Measurements from ENCODE around the gene STPG3. TPM values are rescaled to one million over a fixed set of nuclear protein-coding genes. Genes with fewer than 3 reads are reported as not detected.

Gene STPG3
- total and polyA plus RNA-seq, 9 of the 15 experiments (the other 6 are each of a cell fraction or from before 2014, with no cell fraction given) = not detected

DNA sequence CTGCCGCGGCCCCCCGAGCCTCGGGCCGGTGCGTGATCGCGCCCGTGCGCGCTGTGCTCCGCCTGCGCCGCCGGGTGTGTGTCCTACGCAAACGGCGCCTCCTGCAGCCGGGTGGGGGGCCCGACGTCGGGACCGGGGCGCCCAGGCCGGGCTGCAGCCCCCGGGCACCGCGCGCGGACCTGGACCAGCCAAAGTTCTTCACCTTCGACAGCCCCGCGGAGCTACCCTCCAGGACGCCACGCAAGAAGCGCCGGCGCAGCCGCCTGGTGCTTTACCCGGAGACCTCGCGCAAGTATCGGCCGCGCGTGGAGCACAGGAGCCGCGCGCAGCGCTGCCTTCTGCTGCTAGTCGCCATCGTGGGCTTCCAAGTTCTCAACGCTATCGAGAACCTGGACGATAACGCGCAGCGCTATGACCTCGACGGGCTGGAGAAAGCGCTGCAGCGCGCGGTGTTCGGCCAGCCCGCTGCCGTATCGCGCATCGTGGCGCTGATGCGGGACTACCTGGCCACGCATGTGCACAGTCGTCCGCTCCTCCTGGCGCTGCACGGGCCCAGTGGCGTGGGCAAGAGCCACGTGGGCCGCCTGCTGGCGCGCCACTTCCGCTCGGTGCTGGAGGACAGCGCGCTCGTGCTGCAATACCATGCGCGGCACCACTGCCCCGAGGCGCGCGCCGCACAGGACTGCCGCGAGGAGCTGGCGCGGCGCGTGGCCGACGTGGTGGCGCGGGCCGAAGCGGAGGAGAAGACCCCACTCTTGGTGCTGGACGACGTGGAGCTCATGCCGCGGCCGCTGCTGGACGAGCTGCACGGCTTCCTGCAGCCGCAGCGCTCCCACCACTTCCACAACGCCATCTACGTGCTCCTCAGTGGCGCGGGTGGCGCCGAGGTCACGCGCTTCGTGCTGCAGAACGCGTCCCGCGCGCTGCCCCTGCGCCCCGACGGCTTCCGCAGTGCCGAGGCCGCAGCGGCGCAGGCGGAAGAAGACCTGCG, 27.9 kb downstream of the STPG3 start (continued):
- TF ChIP-seq RBFOX2 (IDR thresholded peaks at IDR 0.05; ENCODE audit: low read depth, low read length) (peak; percentile 19; the same call in 1 of the 2 replicates), PTTG1 (tag; IDR thresholded peaks at IDR 0.05; ENCODE audit: low read depth) (no peak), BRF1 (IDR thresholded peaks at IDR 0.05; ENCODE audit: borderline replicate concordance, extremely low read depth, insufficient read length) (no peak), EP400 (IDR thresholded peaks at IDR 0.05) (no peak), KLF10 (CRISPR knock-in tag; IDR thresholded peaks at IDR 0.05) (no peak), ETV5 (CRISPR knock-in tag; IDR thresholded peaks at IDR 0.05; ENCODE audit: low read depth) (no peak), NRF1 (conservative IDR thresholded peaks at IDR 0.05 in 1 of 2, IDR thresholded peaks at IDR 0.05 in 1 of 2) (peak in 1 of 2 experiments; percentile 34; a peak in 2 of 4 replicates), NEUROD1 (IDR thresholded peaks at IDR 0.05; ENCODE audit: borderline replicate concordance, low read depth, low read length, partially characterized antibody) (no peak), ELF1 (tag; IDR thresholded peaks at IDR 0.05) (no peak), MTA2 (IDR thresholded peaks at IDR 0.05; ENCODE audit: low read depth) (no peak), TRIM28 (IDR thresholded peaks at IDR 0.05) (no peak), CTCFL (IDR thresholded peaks at IDR 0.05; ENCODE audit: borderline replicate concordance, insufficient read depth, low read depth, low read length, poor library complexity, severe bottlenecking) (peak; percentile 5), PHF8 (IDR thresholded peaks at IDR 0.05; ENCODE audit: borderline replicate concordance, low read length) (no peak), COPS2 (conservative IDR thresholded peaks at IDR 0.05) (no peak), CBFA2T3 (IDR thresholded peaks at IDR 0.05) (no peak), FOSL1 (tag; conservative IDR thresholded peaks at IDR 0.05) (no peak), MECOM (CRISPR knock-in tag; IDR thresholded peaks at IDR 0.05) (no peak), LARP7 (IDR thresholded peaks at IDR 0.05) (no peak), GATAD2B (IDR thresholded peaks at IDR 0.05; ENCODE audit: borderline replicate concordance) (0 out of 2 replicates have a peak, but pooled peaks have one; percentile 24), RBM34 (IDR thresholded peaks at IDR 0.05; ENCODE audit: borderline replicate concordance, insufficient read depth, low read length) (no peak), KLF16 (IDR thresholded peaks at IDR 0.05) (no peak), TAL1 (IDR thresholded peaks at IDR 0.05) (no peak), ZNF75A (CRISPR knock-in tag; IDR thresholded peaks at IDR 0.05) (no peak), SMARCA5 (IDR thresholded peaks at IDR 0.05) (no peak)
- TF ChIP-seq, protein P1, sequence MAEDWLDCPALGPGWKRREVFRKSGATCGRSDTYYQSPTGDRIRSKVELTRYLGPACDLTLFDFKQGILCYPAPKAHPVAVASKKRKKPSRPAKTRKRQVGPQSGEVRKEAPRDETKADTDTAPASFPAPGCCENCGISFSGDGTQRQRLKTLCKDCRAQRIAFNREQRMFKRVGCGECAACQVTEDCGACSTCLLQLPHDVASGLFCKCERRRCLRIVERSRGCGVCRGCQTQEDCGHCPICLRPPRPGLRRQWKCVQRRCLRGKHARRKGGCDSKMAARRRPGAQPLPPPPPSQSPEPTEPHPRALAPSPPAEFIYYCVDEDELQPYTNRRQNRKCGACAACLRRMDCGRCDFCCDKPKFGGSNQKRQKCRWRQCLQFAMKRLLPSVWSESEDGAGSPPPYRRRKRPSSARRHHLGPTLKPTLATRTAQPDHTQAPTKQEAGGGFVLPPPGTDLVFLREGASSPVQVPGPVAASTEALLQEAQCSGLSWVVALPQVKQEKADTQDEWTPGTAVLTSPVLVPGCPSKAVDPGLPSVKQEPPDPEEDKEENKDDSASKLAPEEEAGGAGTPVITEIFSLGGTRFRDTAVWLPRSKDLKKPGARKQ (CRISPR knock-in tag; IDR thresholded peaks at IDR 0.05) = peak; percentile 29; the same call in 1 of the 2 replicates
- TF ChIP-seq, protein P2, sequence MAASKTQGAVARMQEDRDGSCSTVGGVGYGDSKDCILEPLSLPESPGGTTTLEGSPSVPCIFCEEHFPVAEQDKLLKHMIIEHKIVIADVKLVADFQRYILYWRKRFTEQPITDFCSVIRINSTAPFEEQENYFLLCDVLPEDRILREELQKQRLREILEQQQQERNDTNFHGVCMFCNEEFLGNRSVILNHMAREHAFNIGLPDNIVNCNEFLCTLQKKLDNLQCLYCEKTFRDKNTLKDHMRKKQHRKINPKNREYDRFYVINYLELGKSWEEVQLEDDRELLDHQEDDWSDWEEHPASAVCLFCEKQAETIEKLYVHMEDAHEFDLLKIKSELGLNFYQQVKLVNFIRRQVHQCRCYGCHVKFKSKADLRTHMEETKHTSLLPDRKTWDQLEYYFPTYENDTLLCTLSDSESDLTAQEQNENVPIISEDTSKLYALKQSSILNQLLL (CRISPR knock-in tag; IDR thresholded peaks at IDR 0.05; ENCODE audit: borderline replicate concordance) = no peak
